RWPE2 (cell line): ENCODE data around the gene PES1.

ENCODE experiments used
- ATAC-seq: fragments of 200-7000 bp; cut with Tn5 transposase; 3 replicates; pipeline ENCODE4 v1.9.1; 2021; ENCODE audit warnings: low read depth
- DNase-seq: peaks from one replicate; pipeline ENCODE4 v3.0.0-alpha.2; 2020; ENCODE audit warnings: low spot score
- H3K27ac ChIP-seq: fragments of 450-650 bp; 2 replicates; pipeline ENCODE4 v1.5.1; 2017; ENCODE audit warnings: mild to moderate bottlenecking; ENCODE audit not compliant: poor library complexity, severe bottlenecking
- H3K27me3 ChIP-seq: fragments of 250-450 bp; sonication (Bioruptor Pico); 2 replicates; pipeline ENCODE4 v1.5.1; 2021; ENCODE audit warnings: mild to moderate bottlenecking, moderate library complexity; ENCODE audit not compliant: insufficient read depth, poor library complexity, severe bottlenecking
- H3K36me3 ChIP-seq: fragments of 250-450 bp; sonication (Bioruptor Pico); 2 replicates; pipeline ENCODE4 v1.5.1; 2020; ENCODE audit warnings: low read depth, mild to moderate bottlenecking, moderate library complexity
- H3K4me1 ChIP-seq: fragments of 250-450 bp; sonication (Bioruptor Pico); 2 replicates; pipeline ENCODE4 v1.5.1; 2021; ENCODE audit warnings: mild to moderate bottlenecking, moderate library complexity; ENCODE audit not compliant: insufficient read depth, poor library complexity, severe bottlenecking
- H3K4me3 ChIP-seq: fragments of 250-450 bp; sonication (Bioruptor Pico); 2 replicates; pipeline ENCODE4 v1.5.1; 2021; ENCODE audit warnings: mild to moderate bottlenecking, moderate library complexity; ENCODE audit not compliant: severe bottlenecking
- H3K9me3 ChIP-seq: fragments of 250-450 bp; sonication (Bioruptor Pico); 2 replicates; pipeline ENCODE4 v1.5.1; 2021; ENCODE audit warnings: mild to moderate bottlenecking, moderate library complexity; ENCODE audit not compliant: severe bottlenecking
- CTCF ChIP-seq: fragments of 450-650 bp; IDR thresholded peaks from one replicate; pipeline ENCODE4 v1.5.1; 2017; ENCODE audit warnings: mild to moderate bottlenecking, moderate library complexity; ENCODE audit not compliant: poor library complexity, severe bottlenecking

PES1 gene

GRCh38 chr22:30605449-30606110, 13.9 kb upstream of the PES1 start:
- no peak for ATAC-seq
- Histone ChIP-seq H3K4me3 (no peak overlapping the region), H3K27ac (no peak overlapping the region), H3K36me3 (no peaks in the 10 kb centered on the region), H3K27me3 (no peaks in the 10 kb centered on the region), H3K4me1 (peaks cover 16% of the 10 kb centered on the region), H3K9me3 (no peaks in the 10 kb centered on the region)
- no peak for DNase-seq
- TF ChIP-seq CTCF = peak; percentile 66

- Histone ChIP-seq H3K4me3 (no peak overlapping the region), H3K27me3 (no peaks in the 10 kb centered on the region), H3K9me3 (no peaks in the 10 kb centered on the region), H3K27ac (no peak overlapping the region), H3K36me3 (no peaks in the 10 kb centered on the region), H3K4me1 (peaks cover 16% of the 10 kb centered on the region)
- no peak for DNase-seq
- TF ChIP-seq CTCF = no peak
- no peak for ATAC-seq
Measured at GRCh38 chr22:30604723-30605122, 13.0 kb upstream of the PES1 start.

- no peaks in the 10 kb centered on the region for H3K27me3 ChIP-seq
- H3K27ac ChIP-seq = no peak overlapping the region
- no peaks in the 10 kb centered on the region for H3K36me3 ChIP-seq
- no peaks in the 10 kb centered on the region for H3K9me3 ChIP-seq
- no peak overlapping the region for H3K4me3 ChIP-seq
- TF ChIP-seq CTCF = no peak
- DNase-seq (no peak), ATAC-seq (no peak)
- H3K4me1 ChIP-seq = peaks cover 7% of the 10 kb centered on the region
Measured at GRCh38 chr22:30603801-30604200, 12.1 kb upstream of the PES1 start.

- ATAC-seq (0 out of 3 replicates have a peak, but pooled peaks have one; percentile 23), DNase-seq (no peak)
- H3K4me1 ChIP-seq = peaks cover 5% of the 10 kb centered on the region
- no peak overlapping the region for H3K27ac ChIP-seq
- TF ChIP-seq CTCF = peak; percentile 45
- no peaks in the 10 kb centered on the region for H3K36me3 ChIP-seq
- no peak overlapping the region for H3K4me3 ChIP-seq
- H3K27me3 ChIP-seq = no peaks in the 10 kb centered on the region
- no peaks in the 10 kb centered on the region for H3K9me3 ChIP-seq
Measured at GRCh38 chr22:30602049-30602448, 10.3 kb upstream of the PES1 start.

GRCh38 chr22:30601464-30601863, 9.8 kb upstream of the PES1 start:
- Histone ChIP-seq H3K27me3 (no peaks in the 10 kb centered on the region), H3K4me3 (no peak overlapping the region), H3K9me3 (no peaks in the 10 kb centered on the region), H3K36me3 (no peaks in the 10 kb centered on the region), H3K27ac (no peak overlapping the region), H3K4me1 (no peaks in the 10 kb centered on the region)
- ATAC-seq (no peak), DNase-seq (no peak)
- TF ChIP-seq CTCF = no peak
